ENCODE measurements around the gene B3GALT5. TPM values are rescaled to one million over a fixed set of nuclear protein-coding genes. Genes with fewer than 3 reads are reported as not detected.
"Not testable (repeated sequence)": the region's sequence is repeated elsewhere in the genome, so short reads cannot be mapped to it uniquely, and the experiment has no call there.

Gene B3GALT5, protein sequence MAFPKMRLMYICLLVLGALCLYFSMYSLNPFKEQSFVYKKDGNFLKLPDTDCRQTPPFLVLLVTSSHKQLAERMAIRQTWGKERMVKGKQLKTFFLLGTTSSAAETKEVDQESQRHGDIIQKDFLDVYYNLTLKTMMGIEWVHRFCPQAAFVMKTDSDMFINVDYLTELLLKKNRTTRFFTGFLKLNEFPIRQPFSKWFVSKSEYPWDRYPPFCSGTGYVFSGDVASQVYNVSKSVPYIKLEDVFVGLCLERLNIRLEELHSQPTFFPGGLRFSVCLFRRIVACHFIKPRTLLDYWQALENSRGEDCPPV
- not detected in 2 replicates for total RNA-seq (2014; rRNA removed; shearing (Covaris generic))

DNA sequence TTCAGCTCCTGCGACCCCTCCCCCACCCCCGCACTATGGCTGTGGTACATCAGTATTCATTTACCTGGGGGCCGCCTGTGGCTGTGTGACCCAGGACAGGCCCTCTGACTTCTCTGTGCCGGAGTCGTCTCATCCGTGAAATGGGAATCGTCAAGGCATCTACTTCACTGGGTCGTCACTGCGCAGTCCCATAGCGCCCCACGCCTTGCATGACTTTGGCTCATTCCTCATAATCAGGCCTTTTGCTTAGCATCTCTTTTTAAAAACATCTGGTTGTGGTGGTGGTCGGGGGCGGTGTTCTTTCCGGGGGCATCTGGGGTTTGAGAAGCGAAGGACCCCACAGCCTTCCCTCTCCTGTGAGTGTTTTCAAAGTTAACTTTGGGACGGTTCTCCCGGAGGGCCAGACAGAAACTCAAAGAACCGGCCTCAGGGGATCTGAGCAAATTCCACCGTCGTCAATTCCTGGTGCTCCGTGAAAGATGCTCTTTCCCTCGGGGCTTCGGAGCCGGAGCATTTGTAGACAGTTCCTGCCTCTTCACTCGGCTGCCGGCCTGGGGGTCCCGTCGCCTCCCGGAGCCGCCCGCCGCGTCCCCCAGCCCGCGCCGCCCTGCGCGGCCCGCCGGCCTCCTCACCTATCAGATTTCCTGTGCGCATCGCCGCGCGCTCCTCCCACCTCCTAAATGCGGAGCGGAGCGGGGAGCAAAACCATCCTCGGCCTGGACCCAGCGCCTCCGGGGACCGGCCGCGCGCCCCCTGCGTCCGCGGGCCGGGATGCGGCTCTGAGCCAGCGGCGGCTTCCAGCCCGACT lies at the start of gene B3GALT5:
B3GALT5 (plus strand) TSS at position 708 of the 808 bp plus-strand sequence. CDS start 47,620 bp downstream, outside the sequence.
- no peak for DNase-seq (ENCODE audit: low spot score)

GRCh38 chr21:39564200-39564599 lies 48.5 kb upstream of the B3GALT5 start:
- peak; percentile 58 for DNase-seq (ENCODE audit: low spot score)
- in situ Hi-C loops (cut with HindIII; ENCODE audit: low sequenced_read_pairs): no loop called here

More for the DNA sequence above, at the start of gene B3GALT5:
- in situ Hi-C loops (cut with HindIII; ENCODE audit: low sequenced_read_pairs): no loop called here

- in situ Hi-C loops (cut with HindIII; ENCODE audit: low sequenced_read_pairs): no loop called here
Observed at GRCh38 chr21:39567180-39567972, 45.4 kb upstream of the B3GALT5 start.

DNA sequence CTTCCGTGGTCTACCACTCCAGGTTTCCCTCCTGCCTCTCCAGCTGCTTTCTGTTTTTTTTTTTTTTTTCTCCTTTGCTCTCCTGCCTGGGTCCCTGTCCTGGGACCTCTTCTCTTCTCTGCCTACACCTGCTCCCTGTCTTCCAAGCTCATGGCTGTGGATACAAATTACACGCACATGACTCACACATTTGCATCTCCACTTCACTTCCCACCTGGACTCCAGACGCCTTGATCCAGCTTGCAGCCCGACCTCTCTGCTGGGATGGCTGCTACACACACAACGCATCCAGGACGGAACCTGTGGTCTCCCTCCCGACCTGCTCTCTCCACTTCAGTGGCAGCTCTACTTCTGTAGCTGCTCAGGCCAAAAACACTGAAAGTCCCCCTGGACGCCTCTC lies 44.4 kb upstream of the B3GALT5 start:
- DNase-seq (ENCODE audit: low spot score): no peak
- in situ Hi-C loops (cut with HindIII; ENCODE audit: low sequenced_read_pairs): no loop called here

More at GRCh38 chr21:39567180-39567972, 45.4 kb upstream of the B3GALT5 start:
- no peak for DNase-seq (ENCODE audit: low spot score)

DNA sequence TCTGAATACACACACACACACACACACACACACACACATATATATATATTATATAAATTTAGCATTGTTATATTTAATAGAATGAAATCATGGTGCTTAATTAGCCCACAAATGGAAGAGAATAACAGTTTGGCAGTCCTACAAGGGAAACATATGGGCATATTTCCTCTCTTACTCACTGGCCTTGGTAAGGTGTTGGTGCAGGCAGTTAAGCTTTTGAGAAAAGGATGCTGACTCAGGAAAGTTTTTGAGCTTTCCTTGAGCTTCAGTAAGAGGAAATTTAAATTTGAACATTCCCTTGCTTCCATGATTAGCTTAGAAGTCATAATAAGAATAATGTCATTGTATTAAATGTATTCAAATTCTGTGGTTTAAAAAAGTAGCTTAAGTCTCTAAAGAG lies 37.0 kb upstream of the B3GALT5 start:
- in situ Hi-C loops (cut with HindIII; ENCODE audit: low sequenced_read_pairs): no loop called here
- DNase-seq (ENCODE audit: low spot score): no peak

DNA sequence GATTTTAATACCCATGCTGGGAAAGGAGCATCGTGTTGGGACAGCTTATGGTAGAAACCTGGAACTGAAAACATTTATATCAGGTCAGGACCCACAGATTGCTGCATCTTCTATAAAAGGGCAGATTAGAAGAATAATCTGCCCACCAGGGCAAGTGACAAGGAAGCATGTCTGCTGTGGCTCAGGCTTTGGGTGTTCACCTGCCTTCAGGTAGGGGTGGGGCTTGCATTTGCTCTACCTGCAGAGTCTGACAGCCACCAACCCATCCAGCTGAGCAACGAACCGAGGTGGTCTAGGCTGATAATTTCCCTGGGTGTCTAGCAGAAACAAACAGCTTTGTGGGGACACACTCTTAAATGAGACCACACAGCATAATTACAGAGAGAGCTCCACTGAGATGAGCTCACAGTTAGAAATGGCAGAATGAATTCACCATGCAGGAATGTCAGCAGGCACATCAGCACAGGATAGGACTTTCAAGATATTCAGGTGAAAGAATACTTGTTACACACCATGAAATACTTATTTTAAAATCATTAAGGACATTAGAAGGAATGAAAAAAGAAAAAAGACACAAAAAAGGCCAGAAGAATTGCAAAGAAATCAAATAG lies 36.1 kb upstream of the B3GALT5 start:
- in situ Hi-C loops (cut with HindIII; ENCODE audit: low sequenced_read_pairs): no loop called here

GRCh38 chr21:39579734-39580332 lies 32.9 kb upstream of the B3GALT5 start:
- DNase-seq (ENCODE audit: low spot score): no peak
- in situ Hi-C loops (cut with HindIII; ENCODE audit: low sequenced_read_pairs): no loop called here

More for the DNA sequence above, 36.1 kb upstream of the B3GALT5 start:
- DNase-seq (ENCODE audit: low spot score): no peak

GRCh38 chr21:39580744-39581143 lies 32.0 kb upstream of the B3GALT5 start:
- no peak for DNase-seq (ENCODE audit: low spot score)
- in situ Hi-C loops (cut with HindIII; ENCODE audit: low sequenced_read_pairs): no loop called here

GRCh38 chr21:39581414-39581813 lies 31.3 kb upstream of the B3GALT5 start:
- in situ Hi-C loops (cut with HindIII; ENCODE audit: low sequenced_read_pairs): no loop called here

DNA sequence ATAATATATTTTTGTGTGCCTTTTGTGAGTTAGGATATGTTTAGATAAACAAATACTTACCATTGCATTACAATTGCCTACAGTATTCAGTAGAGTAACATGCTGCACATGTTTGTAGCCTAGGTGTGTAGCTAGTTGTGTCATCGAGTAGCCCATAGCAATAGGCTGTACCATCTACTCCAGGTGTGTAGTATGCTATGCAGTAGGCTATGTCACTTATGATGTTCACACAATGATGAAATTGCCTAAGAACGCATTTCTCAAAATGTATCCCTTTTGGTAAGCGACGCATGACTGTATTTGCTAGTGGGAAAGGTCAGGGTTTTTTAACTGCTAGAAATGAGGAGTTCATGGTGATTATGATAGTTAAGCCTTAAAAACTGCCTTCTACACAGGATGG lies 30.0 kb upstream of the B3GALT5 start:
- in situ Hi-C loops (cut with HindIII; ENCODE audit: low sequenced_read_pairs): no loop called here
- DNase-seq (ENCODE audit: low spot score): no peak

More at GRCh38 chr21:39581414-39581813, 31.3 kb upstream of the B3GALT5 start:
- DNase-seq (ENCODE audit: low spot score): no peak

- DNase-seq (ENCODE audit: low spot score); in situ Hi-C loops (cut with HindIII; ENCODE audit: low sequenced_read_pairs): not testable (repeated sequence)
Observed at GRCh38 chr21:39583586-39583985, 29.2 kb upstream of the B3GALT5 start.

GRCh38 chr21:39587376-39587775 lies 25.4 kb upstream of the B3GALT5 start:
- DNase-seq (ENCODE audit: low spot score): no peak
- in situ Hi-C loops (cut with HindIII; ENCODE audit: low sequenced_read_pairs): no loop called here

DNA sequence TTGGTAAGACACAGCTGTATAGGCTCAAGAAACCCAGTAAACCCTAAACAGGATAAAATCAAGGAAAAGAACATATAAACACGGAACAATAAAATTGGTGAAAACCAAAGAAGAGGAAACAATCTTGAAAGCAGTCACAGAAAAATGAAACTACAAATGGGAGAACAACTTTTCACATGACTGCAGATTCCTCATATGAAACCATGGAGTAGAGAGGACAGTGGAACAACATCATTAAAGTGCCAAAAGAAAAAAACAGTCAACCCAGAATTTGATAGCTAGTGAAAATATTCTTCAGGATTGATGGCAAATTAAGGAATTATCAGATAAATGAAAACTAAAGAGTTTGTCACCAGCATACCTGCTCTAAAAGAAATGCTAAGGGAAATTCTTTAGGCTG lies 23.9 kb upstream of the B3GALT5 start:
- in situ Hi-C loops (cut with HindIII; ENCODE audit: low sequenced_read_pairs): no loop called here
- no peak for DNase-seq (ENCODE audit: low spot score)

DNA sequence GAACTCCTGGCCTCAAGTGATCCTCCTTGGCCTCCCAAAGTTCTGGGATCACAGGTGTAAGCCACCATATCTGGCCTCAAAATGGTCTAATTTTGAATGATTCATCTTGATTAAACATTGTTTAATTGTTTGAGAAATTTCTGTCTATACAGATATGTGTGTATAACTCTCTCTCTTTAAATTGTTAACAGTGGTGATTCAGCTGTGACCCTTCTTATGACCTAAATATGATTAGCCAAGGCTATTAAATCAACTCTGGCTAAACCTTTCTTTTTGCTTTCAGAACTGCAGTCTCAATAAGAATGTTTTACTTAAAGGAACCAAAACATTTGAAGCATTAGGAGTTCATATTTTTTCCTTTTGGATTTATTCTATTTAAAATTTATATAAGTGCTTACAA lies 19.2 kb upstream of the B3GALT5 start:
- in situ Hi-C loops (cut with HindIII; ENCODE audit: low sequenced_read_pairs): no loop called here
- no peak for DNase-seq (ENCODE audit: low spot score)

- no peak for DNase-seq (ENCODE audit: low spot score)
- in situ Hi-C loops (cut with HindIII; ENCODE audit: low sequenced_read_pairs): no loop called here
Observed at GRCh38 chr21:39595465-39595864, 17.3 kb upstream of the B3GALT5 start.

- no peak for DNase-seq (ENCODE audit: low spot score)
- in situ Hi-C loops (cut with HindIII; ENCODE audit: low sequenced_read_pairs): no loop called here
Observed at GRCh38 chr21:39597595-39597994, 15.1 kb upstream of the B3GALT5 start.

GRCh38 chr21:39599191-39599970 lies 13.4 kb upstream of the B3GALT5 start:
- no peak for DNase-seq (ENCODE audit: low spot score)
- in situ Hi-C loops (cut with HindIII; ENCODE audit: low sequenced_read_pairs): no loop called here

Measured in G401 (cell line).